Stimulated activated naive CD8-positive, alpha-beta T cell treated with anti-CD3 and anti-CD28 coated beads, Interleukin-15, Interleukin-2, amounts not matched to agents 100 ng/mL and 50 ng/mL, for 24 hours (primary cell): ENCODE results near the gene INPP5A.
"Not testable (repeated sequence)": the region's sequence is repeated elsewhere in the genome, so short reads cannot be mapped to it uniquely, and the experiment has no call there.

Experiments
- H3K27ac Mint-ChIP-seq: one replicate; pipeline ENCODE4 v1.8.0; 2021; ENCODE audit warnings: mild to moderate bottlenecking, mixed read lengths
- H3K27me3 Mint-ChIP-seq: one replicate; pipeline ENCODE4 v1.8.0; 2021; ENCODE audit warnings: mixed read lengths
- H3K36me3 Mint-ChIP-seq: one replicate; pipeline ENCODE4 v1.8.0; 2021; ENCODE audit warnings: low read depth, mixed read lengths
- H3K4me1 Mint-ChIP-seq: one replicate; pipeline ENCODE4 v1.8.0; 2021; ENCODE audit warnings: low read depth, mixed read lengths
- H3K4me3 Mint-ChIP-seq: one replicate; pipeline ENCODE4 v1.8.0; 2021; ENCODE audit warnings: mild to moderate bottlenecking, mixed read lengths
- H3K9me3 Mint-ChIP-seq: one replicate; pipeline ENCODE4 v1.8.0; 2021; ENCODE audit warnings: mixed read lengths

INPP5A gene

DNA sequence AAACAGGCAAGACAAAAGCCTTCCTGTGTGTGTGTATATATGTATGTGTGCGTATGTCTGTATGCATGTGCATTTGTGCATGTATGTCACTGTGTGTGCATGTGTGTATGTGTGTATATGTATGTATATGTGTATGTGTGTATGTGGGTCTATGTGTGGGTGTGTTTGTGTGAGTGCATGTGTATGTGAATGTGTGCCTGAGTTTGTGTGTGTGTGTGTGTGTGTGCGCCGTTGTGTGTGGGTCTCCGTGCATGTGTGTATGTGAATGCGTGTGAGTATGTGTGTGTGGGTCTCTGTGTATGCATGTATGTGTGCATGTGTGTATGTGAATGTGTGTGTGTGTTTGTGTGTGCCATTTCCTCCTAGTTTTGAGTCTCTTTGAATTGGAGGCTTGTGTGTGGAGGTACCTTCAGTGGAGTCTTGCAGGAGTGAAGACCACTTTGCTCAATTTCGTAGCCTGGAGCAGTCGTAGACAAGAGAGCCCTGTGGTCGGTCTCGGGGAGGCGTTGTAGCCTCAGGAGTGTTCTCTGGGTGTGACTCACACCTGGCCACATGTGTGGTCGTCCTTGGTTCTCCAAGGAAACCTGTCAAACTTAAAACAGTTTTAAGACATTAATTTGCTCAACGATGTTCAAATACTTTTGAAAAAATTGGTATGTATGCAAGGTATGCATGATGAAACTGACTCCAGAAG, 28.1 kb downstream of the INPP5A start:
- Mint-ChIP-seq H3K4me1 (peaks cover 33% of the 10 kb centered on the region), H3K27me3 (no peaks in the 10 kb centered on the region), H3K27ac (no peak overlapping the region), H3K9me3 (no peaks in the 10 kb centered on the region), H3K36me3 (no peaks in the 10 kb centered on the region), H3K4me3 (no peak overlapping the region)

DNA sequence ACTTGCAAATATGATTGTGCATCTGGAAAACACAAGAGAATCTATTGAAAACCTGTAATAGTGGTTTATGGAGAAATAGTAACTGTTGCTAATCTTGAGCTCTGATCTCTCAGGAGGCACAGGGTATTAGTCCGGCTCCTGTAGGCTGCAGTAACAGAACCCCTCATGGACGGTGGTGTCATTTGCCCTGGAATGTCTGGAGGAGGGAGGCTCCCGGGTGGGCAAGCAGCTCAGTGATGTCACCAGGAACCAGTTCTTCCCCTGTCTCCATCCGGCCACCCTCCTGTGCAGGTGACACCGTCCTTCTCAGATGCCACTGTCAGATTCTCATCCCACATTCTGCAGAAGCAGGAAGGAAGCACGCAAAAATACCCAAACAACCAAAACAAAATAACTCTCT, 29.3 kb downstream of the INPP5A start:
- H3K4me3 Mint-ChIP-seq: no peak overlapping the region
- H3K36me3 Mint-ChIP-seq: no peaks in the 10 kb centered on the region
- peaks cover 22% of the 10 kb centered on the region for H3K4me1 Mint-ChIP-seq
- H3K9me3 Mint-ChIP-seq: no peaks in the 10 kb centered on the region
- H3K27ac Mint-ChIP-seq: no peak overlapping the region
- H3K27me3 Mint-ChIP-seq: no peaks in the 10 kb centered on the region

DNA sequence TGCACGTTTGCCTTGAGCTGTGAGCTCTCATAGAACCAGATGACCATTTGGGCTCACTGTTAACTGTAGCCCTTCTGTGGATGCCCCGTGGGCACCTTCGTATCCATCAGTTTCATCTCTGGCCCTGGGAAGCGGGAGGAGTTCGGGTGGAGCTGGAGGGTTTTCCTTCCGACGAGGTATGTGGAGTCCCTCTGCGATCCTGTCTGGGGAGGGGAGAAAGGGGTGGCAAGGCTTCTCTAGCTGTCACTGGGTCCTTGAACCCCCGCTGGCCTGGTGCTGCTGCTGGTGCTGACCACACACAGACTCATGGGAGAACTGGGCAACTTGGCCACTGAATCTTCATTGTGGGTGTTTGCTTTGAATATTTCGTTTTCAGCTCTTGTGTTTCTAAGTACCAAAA, 32.7 kb downstream of the INPP5A start:
- H3K27me3 Mint-ChIP-seq: no peaks in the 10 kb centered on the region
- no peaks in the 10 kb centered on the region for H3K9me3 Mint-ChIP-seq
- H3K4me1 Mint-ChIP-seq: peaks cover 9% of the 10 kb centered on the region
- H3K36me3 Mint-ChIP-seq: no peaks in the 10 kb centered on the region
- no peak overlapping the region for H3K4me3 Mint-ChIP-seq
- H3K27ac Mint-ChIP-seq: no peak overlapping the region

DNA sequence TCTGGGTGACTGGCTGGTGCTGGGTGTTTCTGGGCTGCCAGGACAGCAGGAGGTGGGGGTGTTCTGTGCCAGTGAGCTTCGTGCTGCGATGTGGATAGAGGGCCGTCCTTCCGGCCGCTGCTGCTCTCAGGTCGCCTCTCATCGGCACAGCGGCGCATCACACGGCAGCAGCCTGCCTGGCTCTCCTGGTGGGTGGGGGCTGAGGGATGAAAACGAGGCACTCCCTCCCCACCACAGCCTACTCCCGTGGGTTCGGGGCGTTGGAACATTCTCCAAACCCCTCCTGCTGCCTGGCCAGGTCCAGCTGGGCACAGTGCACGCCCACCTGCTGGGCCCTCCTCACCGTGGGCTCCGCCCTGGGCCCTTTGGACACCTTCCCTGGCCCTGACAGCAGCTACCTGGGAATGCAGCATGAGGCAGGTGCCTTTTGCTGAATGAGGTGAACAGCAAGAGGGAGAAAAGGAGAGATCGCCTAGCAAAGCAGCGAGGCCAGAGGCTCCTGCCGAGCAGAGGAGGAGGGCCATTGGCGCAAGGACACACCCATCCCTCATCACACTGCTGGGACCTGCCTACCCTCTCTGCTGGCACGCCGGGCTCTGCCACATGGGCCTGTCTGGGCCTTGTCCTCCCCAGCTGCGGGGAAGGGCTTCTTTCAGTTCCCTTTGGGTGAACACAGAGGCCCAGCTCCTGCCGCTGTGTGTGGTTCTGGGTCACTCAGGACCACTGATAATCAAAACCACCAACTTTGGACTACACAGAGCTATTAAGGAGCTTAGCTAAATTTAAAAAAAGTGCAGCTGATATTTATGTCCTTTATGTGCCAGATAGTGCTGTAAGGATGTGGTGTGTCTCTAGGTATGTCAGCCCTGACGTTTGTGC, 33.4 kb downstream of the INPP5A start:
- H3K4me1 Mint-ChIP-seq: peaks cover 2% of the 10 kb centered on the region
- H3K9me3 Mint-ChIP-seq: no peaks in the 10 kb centered on the region
- H3K36me3 Mint-ChIP-seq: no peaks in the 10 kb centered on the region
- H3K4me3 Mint-ChIP-seq: no peak overlapping the region
- no peaks in the 10 kb centered on the region for H3K27me3 Mint-ChIP-seq
- no peak overlapping the region for H3K27ac Mint-ChIP-seq

DNA sequence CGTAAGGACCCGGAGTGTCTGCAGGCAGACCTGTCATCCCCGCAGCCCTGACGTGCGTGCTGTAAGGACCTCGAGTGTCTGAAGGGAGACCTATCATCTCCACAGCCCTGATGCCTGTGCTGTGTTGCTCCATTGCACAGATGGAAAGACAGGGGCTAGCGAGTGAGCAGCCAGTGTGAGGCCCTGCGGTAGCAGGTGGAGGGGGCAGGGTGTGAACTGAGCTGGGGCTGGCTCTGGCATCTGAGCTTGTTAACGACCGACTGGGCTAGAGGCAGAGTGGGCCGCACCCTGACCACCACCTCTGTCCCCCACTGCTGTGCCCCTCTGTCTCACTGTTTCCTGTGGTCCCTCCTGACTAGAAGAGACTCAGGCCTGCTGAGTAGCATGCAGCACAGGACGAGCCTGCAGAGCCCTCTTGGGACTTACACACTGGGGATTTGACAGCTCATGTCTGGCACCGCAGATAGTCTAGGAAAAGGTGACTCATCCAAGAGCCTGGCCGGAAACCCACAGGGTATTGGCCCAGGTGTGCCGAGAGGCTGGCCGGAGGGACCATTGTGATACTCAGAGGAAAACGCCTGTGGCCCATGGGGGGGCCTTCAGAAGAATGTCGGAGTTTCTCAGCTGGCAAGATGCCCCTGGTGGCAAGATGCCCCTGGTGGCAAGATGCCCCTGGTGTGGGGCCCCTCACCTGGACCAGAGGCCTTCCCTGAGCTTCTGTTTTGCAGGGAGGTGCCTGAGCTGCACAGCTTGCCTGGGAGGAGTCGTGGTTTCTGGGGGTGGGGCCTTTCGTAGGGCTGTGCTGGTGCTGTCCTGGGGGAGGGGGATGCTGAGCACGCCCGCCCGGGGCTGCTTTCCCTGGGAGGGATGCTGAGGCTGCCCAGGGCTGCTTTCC, 34.3 kb downstream of the INPP5A start:
- no peak overlapping the region for H3K27ac Mint-ChIP-seq
- H3K4me1 Mint-ChIP-seq: no peaks in the 10 kb centered on the region
- no peaks in the 10 kb centered on the region for H3K9me3 Mint-ChIP-seq
- H3K27me3 Mint-ChIP-seq: no peaks in the 10 kb centered on the region
- H3K36me3 Mint-ChIP-seq: no peaks in the 10 kb centered on the region
- no peak overlapping the region for H3K4me3 Mint-ChIP-seq

DNA sequence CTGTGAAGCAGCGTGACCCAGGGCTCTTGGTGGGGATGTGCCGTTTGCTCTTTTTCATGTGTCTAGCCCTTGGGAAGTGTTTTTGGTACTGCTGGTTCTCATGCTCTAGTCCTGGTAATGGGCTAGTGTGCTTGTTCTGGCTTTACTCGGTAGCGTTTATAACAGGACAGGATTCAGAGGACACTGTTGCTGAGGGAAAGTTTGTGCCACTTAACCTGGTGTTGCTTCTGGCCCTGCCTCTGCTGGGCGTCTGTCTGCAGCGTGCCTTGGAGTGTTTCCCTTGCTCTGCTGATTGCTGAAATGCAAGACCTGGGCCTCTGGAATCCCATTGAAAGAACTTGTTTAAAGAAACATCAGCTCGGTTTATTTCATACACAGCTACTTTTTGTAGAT, 35.0 kb downstream of the INPP5A start:
- Mint-ChIP-seq H3K4me1 (no peaks in the 10 kb centered on the region), H3K4me3 (no peak overlapping the region), H3K27me3 (no peaks in the 10 kb centered on the region), H3K36me3 (no peaks in the 10 kb centered on the region), H3K9me3 (no peaks in the 10 kb centered on the region), H3K27ac (no peak overlapping the region)

DNA sequence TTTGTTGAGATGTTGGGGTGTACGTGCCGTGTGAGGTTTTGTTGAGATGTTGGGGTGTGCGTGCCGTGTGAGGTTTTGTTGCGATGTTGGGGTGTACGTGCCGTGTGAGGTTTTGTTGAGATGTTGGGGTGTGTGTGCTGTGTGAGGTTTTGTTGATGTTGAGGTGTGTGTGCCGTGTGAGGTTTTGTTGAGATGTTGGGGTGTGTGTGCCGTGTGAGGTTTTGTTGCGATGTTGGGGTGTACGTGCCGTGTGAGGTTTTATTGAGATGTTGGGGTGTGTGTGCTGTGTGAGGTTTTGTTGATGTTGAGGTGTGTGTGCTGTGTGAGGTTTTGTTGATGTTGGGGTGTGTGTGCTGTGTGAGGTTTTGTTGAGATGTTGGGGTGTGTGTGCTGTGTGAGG, 35.4 kb downstream of the INPP5A start:
- H3K4me1 Mint-ChIP-seq, H3K27me3 Mint-ChIP-seq, H3K9me3 Mint-ChIP-seq, H3K36me3 Mint-ChIP-seq, H3K27ac Mint-ChIP-seq, H3K4me3 Mint-ChIP-seq: not testable (repeated sequence)

DNA sequence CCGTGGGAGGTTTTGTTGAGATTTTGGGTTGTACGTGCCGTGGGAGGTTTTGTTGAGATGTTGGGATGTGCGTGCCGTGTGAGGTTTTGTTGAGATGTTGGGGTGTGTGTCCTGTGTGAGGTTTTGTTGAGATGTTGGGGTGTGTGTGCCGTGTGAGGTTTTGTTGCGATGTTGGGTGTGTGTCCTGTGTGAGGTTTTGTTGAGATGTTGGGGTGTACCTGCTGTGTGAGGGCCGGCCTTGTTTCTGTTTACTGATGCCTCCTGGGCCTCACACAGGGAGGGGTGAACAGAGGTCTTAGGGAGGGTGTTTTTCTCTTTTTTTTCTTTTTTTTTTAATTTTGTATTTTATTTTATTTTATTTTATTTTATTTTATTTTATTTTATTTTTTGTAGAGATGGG, 36.7 kb downstream of the INPP5A start:
- no peak overlapping the region for H3K4me3 Mint-ChIP-seq
- H3K4me1 Mint-ChIP-seq: peaks cover 12% of the 10 kb centered on the region
- no peaks in the 10 kb centered on the region for H3K9me3 Mint-ChIP-seq
- H3K27ac Mint-ChIP-seq: no peak overlapping the region
- H3K27me3 Mint-ChIP-seq: no peaks in the 10 kb centered on the region
- H3K36me3 Mint-ChIP-seq: no peaks in the 10 kb centered on the region

DNA sequence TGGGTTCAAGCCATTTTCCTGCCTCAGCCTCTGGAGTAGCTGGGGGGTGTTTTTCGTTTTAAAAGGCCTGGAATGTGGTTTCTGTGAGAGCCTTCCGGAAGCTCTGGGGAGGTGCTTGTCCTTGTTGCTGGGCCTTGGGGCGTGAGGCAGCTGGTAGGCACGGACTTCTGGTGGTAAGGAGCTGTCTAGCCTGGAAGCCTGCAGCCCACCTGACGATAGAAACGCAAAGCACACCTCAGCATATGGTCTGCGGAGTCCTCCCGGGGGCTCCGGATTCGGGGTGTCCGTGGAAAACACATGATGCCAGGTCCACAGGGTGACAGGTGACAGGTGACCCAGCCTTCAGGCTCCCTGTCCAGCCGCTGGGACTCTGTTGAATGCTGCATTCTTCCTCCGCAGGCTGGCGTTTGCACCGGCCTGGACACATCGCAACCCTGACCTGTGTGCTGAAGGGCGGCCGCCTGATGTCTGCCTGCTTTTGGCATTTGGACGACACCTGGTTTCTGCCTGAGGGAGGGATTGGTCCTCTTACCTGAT, 37.3 kb downstream of the INPP5A start:
- Mint-ChIP-seq H3K9me3 (no peaks in the 10 kb centered on the region), H3K36me3 (no peaks in the 10 kb centered on the region), H3K4me3 (peak overlapping the region; percentile 40), H3K27ac (peak overlapping the region; percentile 56), H3K27me3 (no peaks in the 10 kb centered on the region), H3K4me1 (peaks cover 12% of the 10 kb centered on the region)

DNA sequence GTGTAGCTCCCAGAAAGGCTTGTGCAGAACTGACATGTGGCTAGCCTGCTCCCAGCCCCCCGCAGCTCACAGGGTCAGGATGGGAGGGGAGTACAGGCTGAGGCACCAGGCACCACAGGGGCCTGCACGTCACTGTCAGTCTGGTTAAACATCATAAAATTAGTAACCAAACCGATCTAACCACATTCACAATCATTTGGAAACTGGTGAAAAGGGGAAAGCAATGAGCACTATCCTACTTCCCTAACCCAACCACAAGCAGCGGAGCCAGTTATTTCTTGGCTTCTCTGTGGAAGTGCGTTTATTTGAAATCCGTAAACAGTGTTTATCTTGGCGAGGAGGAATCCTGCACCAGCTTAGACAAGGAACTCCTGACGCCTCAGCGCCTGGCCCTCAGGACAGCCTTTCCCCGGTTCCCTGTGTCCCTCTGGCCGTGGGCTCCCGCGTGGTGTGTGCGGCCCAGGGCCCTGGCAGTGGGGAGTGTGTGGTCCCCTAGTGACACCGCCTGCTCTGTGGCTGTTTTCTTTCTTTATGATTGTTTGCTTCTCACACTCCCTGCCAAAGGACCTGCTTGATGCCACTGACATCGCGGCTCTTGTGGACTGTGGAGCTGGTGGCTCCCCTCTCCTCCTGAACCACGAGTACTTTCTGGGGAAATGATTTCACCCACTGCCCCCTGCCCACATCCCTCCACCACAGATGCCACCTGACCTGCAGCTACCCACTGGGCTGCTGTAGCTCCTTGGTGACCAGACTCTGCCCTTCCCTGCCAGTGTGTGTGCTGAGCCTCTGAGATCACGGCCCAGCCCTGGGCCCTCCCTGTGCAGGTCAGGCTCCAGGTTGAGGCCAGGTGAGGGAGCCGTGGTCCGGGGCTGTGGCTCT, 38.0 kb downstream of the INPP5A start:
- Mint-ChIP-seq H3K4me3 (peak overlapping the region; percentile 40), H3K36me3 (peaks cover 2% of the 10 kb centered on the region), H3K27ac (peak overlapping the region; percentile 56), H3K9me3 (no peaks in the 10 kb centered on the region), H3K27me3 (no peaks in the 10 kb centered on the region), H3K4me1 (peaks cover 12% of the 10 kb centered on the region)

DNA sequence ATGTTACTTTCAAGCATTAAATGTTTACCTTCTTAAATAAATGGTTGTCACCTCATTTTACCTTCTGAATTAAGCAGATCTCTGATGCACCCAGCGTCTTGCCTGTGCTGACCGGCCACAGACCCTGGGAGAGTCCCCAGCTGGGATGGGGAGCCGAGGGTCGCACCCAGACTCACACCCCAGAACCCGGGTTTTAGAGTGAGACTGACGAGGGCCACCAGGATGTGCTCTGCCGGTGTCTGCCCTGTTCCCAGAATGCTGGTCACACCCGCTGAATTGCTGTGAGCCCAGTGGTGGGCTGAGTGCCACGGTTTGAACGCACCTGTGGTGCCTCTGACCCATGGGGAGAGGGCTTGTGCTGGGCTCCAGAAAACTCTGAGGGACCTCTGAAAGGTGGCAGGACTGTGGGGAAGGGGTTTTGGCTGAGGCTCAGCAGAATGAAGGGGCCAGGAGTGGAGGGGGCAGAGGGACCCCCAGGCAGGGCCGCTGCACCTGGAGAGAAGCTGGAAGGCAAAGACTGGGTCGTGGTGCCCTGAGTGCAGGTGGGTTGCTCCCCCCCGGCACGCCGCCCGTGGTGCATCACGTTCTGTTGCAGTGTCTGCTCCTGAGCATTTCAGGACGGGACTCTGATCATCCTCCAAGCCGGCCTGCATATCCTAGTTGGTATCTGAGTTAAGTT, 39.2 kb downstream of the INPP5A start:
- H3K27me3 Mint-ChIP-seq: no peaks in the 10 kb centered on the region
- peaks cover 13% of the 10 kb centered on the region for H3K36me3 Mint-ChIP-seq
- peaks cover 18% of the 10 kb centered on the region for H3K4me1 Mint-ChIP-seq
- no peak overlapping the region for H3K4me3 Mint-ChIP-seq
- no peak overlapping the region for H3K27ac Mint-ChIP-seq
- H3K9me3 Mint-ChIP-seq: peaks cover 3% of the 10 kb centered on the region

DNA sequence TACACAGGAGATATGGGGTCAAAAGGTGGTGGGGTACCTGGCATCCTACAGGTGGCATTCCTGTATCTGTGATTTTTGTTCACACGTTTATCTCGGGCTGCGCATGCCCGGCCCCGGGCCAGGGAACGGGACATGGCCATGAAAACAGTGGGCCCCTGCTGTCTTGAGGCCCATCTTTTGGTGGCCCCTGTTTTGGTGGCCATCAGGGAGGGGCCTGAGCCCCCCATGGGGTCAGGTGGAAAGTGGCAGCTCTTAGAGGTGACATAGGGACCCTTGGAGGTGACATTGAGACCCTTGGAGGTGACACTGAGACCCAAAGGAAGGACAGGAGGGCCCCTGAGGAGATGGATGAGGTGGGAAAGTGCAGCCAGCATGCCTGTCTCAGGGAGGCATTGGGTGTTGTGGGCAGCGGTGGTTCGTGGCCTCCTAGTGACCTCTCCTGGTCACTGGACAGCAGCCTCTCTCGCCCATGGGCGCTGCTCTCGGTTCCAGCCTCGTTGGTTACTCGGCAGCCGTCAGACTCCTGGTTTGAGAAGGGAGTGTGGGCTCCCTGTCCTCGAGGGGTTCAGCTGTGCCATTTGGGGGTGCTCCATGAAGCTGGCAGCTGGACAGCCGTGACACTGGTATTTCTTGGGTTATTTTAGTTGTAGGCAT, 39.9 kb downstream of the INPP5A start:
- H3K9me3 Mint-ChIP-seq: peaks cover 3% of the 10 kb centered on the region
- peaks cover 18% of the 10 kb centered on the region for H3K4me1 Mint-ChIP-seq
- peaks cover 13% of the 10 kb centered on the region for H3K36me3 Mint-ChIP-seq
- no peak overlapping the region for H3K27ac Mint-ChIP-seq
- H3K27me3 Mint-ChIP-seq: no peaks in the 10 kb centered on the region
- H3K4me3 Mint-ChIP-seq: no peak overlapping the region

DNA sequence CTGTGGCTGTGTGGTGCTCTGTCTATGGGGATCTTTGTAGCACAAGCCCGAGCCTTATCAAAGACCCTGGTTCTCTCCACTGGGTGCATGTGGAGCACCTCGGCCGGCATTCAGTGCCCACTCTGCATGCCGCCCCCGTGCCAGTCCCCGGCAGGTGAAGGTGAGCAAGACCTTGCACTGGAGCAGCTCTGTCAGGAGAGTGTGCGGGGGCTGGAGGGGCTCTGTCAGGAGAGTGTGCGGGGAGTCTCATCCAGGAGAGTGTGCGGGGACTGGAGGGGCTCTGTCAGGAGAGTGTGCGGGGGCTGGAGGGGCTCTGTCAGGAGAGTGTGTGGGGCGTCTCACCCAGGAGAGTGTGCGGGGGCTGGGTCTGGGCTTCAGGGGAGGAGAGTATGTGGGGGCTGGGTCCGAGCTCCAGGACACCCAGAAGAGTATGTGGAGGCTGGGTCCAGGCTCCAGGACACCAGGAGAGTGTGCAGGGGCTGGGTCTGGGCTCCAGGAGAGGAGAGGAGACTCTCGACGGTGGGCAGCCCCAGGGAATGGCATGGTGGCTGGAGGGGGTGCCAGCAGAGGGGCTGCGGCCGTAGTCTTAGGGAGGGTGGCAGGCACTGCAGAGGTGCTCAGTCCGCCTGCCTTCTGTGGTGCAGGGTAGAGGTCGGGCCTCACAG, 40.8 kb downstream of the INPP5A start:
- Mint-ChIP-seq H3K27ac (no peak overlapping the region), H3K4me1 (peaks cover 22% of the 10 kb centered on the region), H3K9me3 (peaks cover 3% of the 10 kb centered on the region), H3K36me3 (peaks cover 13% of the 10 kb centered on the region), H3K27me3 (no peaks in the 10 kb centered on the region), H3K4me3 (no peak overlapping the region)
